BE2C (cell line): ENCODE data around the gene FANCC.

Experiments used
- DNase-seq: peaks from one replicate; pipeline ENCODE4 v3.0.0-alpha.2; 2020
- H3K27me3 ChIP-seq: fragments of 250-450 bp; sonication (Bioruptor Pico); 2 replicates; pipeline ENCODE4 v1.5.1; 2020; ENCODE audit warnings: mild to moderate bottlenecking
- H3K36me3 ChIP-seq: fragments of 250-450 bp; sonication (Bioruptor Pico); 2 replicates; pipeline ENCODE4 v1.5.1; 2020; ENCODE audit warnings: mild to moderate bottlenecking
- H3K4me1 ChIP-seq: fragments of 250-450 bp; sonication (Bioruptor Pico); 2 replicates; pipeline ENCODE4 v1.5.1; 2020
- H3K4me3 ChIP-seq: 2 replicates; pipeline ENCODE4 v1.5.1; 2011; ENCODE audit warnings: low read depth, low read length
- H3K9me3 ChIP-seq: fragments of 250-450 bp; sonication (Bioruptor Pico); 2 replicates; pipeline ENCODE4 v1.5.1; 2020
- CTCF ChIP-seq: IDR thresholded peaks from 2 replicates; pipeline ENCODE4 v1.5.1; 2012; ENCODE audit warnings: mild to moderate bottlenecking, low read depth, low read length

FANCC gene

GRCh38 chr9:95215336-95215898, 102.1 kb downstream of the FANCC start:
- Histone ChIP-seq H3K27me3 (no peaks in the 10 kb centered on the region), H3K4me1 (peaks cover 18% of the 10 kb centered on the region), H3K36me3 (no peaks in the 10 kb centered on the region), H3K4me3 (no peak overlapping the region), H3K9me3 (no peaks in the 10 kb centered on the region; the same call in 1 of the 2 replicates)
- no peak for TF ChIP-seq CTCF
- no peak for DNase-seq

GRCh38 chr9:95213117-95213516, 104.4 kb downstream of the FANCC start:
- Histone ChIP-seq H3K27me3 (no peaks in the 10 kb centered on the region), H3K4me1 (peaks cover 18% of the 10 kb centered on the region), H3K4me3 (no peak overlapping the region), H3K36me3 (no peaks in the 10 kb centered on the region), H3K9me3 (no peaks in the 10 kb centered on the region; the same call in 1 of the 2 replicates)
- DNase-seq: no peak
- TF ChIP-seq CTCF: no peak

GRCh38 chr9:95211028-95211427, 106.5 kb downstream of the FANCC start:
- Histone ChIP-seq H3K4me1 (peaks cover 25% of the 10 kb centered on the region), H3K4me3 (no peak overlapping the region), H3K27me3 (no peaks in the 10 kb centered on the region), H3K9me3 (no peaks in the 10 kb centered on the region), H3K36me3 (no peaks in the 10 kb centered on the region)
- DNase-seq: peak; percentile 33
- no peak for TF ChIP-seq CTCF

GRCh38 chr9:95207403-95207802, 110.1 kb downstream of the FANCC start:
- Histone ChIP-seq H3K4me1 (peaks cover 25% of the 10 kb centered on the region), H3K27me3 (no peaks in the 10 kb centered on the region), H3K36me3 (no peaks in the 10 kb centered on the region), H3K9me3 (no peaks in the 10 kb centered on the region), H3K4me3 (no peak overlapping the region)
- TF ChIP-seq CTCF: no peak
- no peak for DNase-seq

GRCh38 chr9:95206143-95206542, 111.4 kb downstream of the FANCC start:
- Histone ChIP-seq H3K9me3 (no peaks in the 10 kb centered on the region), H3K4me3 (peak overlapping the region; percentile 19), H3K4me1 (peaks cover 19% of the 10 kb centered on the region), H3K27me3 (no peaks in the 10 kb centered on the region), H3K36me3 (no peaks in the 10 kb centered on the region)
- peak; percentile 32 for DNase-seq
- no peak for TF ChIP-seq CTCF

- peaks cover 15% of the 10 kb centered on the region for H3K4me1 ChIP-seq
- H3K36me3 ChIP-seq: no peaks in the 10 kb centered on the region
- H3K4me3 ChIP-seq: no peak overlapping the region
- no peaks in the 10 kb centered on the region for H3K27me3 ChIP-seq
- no peak for DNase-seq
- H3K9me3 ChIP-seq: no peaks in the 10 kb centered on the region
- no peak for TF ChIP-seq CTCF
Observed at GRCh38 chr9:95204710-95205109, 112.8 kb downstream of the FANCC start.
